Measurements from ENCODE around the gene ADGRV1.

Gene ADGRV1

GRCh38 chr5:91125916-91126315, 567.3 kb downstream of the ADGRV1 start:
- no peak for DNase-seq

- no peak for DNase-seq
These were observed 567.9 kb downstream of the ADGRV1 start for GRCh38 chr5:91126448-91126847.

GRCh38 chr5:91126888-91127287, 568.3 kb downstream of the ADGRV1 start:
- no peak for DNase-seq

- no peak for DNase-seq
These were observed 569.0 kb downstream of the ADGRV1 start for GRCh38 chr5:91127456-91128081.

GRCh38 chr5:91128604-91129003, 570.0 kb downstream of the ADGRV1 start:
- no peak for DNase-seq

DNA sequence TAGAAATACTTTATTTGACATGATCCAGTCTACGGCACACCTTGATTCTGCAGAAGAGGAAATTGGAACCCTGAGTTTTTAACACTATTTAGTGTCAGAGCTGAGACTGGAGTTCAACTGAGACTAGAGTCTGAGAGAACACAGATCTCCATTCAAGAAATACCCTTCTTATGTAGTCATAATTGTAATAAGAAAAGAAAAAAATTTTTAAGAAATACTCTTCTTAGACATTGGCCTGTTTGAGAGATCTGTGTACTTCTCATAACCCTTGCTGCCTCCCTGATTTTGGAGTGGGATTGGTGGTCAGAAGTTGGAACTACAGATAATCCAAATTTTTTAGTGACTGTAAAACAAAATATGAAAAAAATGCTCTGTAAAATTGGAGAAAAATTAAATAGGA, 571.2 kb downstream of the ADGRV1 start:
- no peak for DNase-seq

GRCh38 chr5:91130759-91131158, 572.2 kb downstream of the ADGRV1 start:
- no peak for DNase-seq

GRCh38 chr5:91132550-91132949, 574.0 kb downstream of the ADGRV1 start:
- DNase-seq, result no peak

DNA sequence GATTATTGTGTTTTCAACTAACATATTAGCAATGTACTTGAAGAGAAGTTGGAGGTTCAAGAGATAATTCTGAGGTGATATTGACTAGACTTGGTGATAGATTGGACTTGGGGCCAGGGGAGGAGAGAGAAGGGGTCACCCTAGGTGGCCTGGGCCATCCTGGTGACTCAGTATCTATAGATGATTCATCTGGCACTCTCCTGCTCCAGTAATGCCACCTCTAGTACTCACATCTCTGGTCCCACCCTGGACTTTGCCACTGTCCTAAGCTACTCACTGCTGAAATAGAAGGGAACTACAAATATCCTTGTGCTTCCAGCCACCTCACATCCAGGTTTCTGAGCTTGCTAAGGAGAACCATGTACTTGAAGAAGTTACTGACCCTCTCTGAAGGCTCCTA, 574.6 kb downstream of the ADGRV1 start:
- no peak for DNase-seq

DNA sequence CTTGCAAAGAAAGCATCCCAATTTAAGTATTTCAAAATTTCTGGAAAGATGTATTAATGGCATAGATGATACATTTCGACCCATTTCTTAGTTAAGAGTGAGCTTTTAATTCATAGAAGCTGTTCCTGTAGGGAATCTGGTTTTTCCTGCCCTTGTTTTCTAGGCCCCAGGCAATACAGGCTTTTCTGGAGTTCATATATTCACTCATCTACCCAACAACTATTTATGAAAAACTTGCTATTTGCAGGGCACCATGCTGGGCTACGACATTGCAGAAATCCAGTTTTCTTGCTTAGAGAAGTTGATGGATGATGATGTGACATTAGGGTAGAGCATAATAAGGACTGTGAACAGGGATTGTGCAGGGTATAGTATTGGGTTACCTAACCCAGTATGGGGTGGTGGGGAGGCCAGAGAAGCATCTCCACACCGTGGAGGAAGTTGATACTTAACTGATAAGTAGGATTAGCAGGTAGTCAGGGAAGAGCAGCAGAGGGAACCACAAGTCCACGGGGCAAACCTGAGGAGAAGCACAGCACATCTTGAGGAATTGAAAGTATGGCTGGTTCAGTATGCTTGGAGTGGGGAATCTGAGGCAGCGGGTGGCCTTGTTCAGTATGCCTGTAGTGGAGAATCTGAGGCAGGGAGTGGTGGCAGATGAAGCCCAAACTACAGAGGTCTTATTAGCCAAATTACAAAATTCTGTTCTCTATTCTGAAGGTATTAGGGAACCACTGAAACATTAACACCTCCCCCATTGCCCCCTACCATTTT, 577.1 kb downstream of the ADGRV1 start:
- DNase-seq, result no peak

DNA sequence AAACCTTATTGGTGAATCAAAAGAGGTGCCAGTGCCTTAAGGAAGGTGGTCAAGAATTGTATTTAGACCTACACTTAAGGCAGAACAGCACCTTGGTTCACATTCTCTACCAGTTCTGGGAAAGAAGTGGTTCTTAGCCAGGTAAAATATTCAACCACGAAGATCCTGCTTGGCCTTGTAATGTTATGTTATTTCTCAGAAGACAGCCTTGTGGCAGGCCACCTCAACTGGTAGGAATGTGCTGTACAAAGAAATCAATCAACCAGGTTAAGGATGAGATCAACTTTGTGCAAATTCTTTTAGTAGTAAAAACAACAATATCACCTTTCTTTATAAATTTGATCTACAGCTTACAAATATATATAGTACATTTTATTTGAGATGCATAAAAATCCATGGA, 577.7 kb downstream of the ADGRV1 start:
- DNase-seq, result no peak

GRCh38 chr5:91137647-91138046, 579.0 kb downstream of the ADGRV1 start:
- no peak for DNase-seq

- no peak for DNase-seq
These were observed 581.1 kb downstream of the ADGRV1 start for GRCh38 chr5:91139572-91140200.

GRCh38 chr5:91140657-91141056, 582.1 kb downstream of the ADGRV1 start:
- DNase-seq, result no peak

- DNase-seq, result no peak
These were observed 583.0 kb downstream of the ADGRV1 start for GRCh38 chr5:91141642-91142041.

DNA sequence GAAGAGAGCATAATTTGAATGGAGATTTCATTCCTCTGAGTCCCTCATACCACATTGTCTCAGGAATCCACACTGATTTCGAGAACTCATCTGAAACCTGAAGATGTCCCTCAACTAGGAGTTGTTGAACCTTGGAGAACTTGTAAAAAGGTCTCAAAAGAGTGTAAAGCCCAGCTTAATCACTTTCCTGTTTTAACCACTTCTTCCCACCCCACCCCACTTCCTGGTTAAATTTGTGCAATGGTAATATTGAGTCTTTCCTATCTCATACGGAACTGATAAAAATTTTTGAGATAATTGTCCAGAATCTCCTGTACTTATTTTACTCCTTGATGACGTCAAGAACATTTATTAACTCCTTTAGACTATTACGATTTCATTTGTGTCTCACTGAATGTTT, 583.8 kb downstream of the ADGRV1 start:
- DNase-seq, result no peak

DNA sequence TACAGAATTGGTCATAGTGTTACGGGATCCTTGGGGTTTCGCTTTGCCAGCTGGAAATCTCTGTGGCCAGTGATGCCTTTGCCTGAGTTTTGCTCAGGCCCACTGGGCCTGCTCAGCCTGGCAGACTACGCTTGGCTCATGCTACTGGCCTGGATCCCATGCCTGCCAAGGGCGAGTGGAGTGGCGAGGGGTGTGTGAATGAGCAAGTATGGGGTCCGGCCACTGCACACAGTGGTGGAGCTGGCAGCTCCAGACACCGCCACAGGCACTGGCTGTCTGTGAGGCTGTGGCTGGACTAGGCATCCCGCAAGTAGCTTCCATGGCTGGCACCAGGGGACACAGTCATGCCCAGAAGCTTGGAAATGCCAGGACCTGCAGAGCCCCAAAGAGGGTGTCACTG, 584.2 kb downstream of the ADGRV1 start:
- DNase-seq, result no peak

GRCh38 chr5:91143840-91144239, 585.2 kb downstream of the ADGRV1 start:
- no peak for DNase-seq

GRCh38 chr5:91144491-91145332, 586.1 kb downstream of the ADGRV1 start:
- no peak for DNase-seq

- DNase-seq, result no peak
These were observed 586.7 kb downstream of the ADGRV1 start for GRCh38 chr5:91145333-91145620.

DNA sequence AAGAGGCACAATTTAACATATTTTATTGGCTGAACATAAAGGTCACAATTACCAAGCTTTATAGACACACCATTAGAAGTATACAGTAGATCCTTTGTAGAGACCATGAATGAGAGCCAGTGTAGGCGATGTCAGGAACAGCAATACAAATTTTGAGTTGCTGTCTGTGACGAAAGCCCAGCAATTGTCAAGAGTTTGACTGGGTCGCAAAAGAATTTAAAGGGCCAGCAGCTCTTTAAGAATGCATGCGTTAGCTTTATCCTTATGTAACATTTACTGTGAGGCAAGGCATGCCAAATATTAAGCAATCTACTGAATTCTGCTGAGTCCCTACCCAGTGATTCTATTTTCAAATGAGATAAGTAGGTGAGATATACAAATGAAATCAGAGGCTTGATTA, 587.6 kb downstream of the ADGRV1 start:
- no peak for DNase-seq

DNA sequence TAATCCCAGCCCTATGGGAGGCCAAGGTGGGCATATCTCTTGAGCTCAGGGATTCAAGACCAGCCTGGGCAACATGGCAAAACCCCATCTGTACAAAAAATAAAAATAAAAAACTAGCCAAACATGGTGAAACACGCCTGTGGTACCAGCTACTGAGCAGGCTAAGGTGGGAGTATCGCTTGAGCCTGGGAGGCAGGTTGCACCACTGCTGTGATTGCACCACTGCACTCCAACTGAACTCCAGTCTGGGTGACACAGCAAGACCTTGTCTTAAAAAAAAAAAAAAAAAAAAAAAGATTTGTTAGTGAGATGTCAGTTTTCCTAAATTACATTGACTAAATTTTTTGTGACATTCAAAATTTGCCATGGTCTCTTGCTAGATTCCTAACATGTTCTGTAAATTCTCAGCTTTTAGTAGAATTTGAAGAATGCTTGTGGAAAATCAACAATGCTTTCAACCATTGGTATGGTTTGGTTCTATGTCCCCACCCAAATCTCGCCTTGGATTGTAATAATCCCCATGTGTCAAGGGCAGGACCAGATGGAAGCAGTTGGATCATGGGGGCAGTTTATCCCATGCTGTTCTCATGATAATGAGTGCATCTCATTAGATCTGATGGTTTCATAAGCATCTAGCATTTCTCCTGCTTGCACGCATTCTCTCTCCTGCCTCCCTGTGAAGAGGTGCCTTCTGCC, 588.5 kb downstream of the ADGRV1 start:
- DNase-seq, result no peak

GRCh38 chr5:91150234-91150633, 591.6 kb downstream of the ADGRV1 start:
- DNase-seq, result no peak

Data from right forelimb (tissue), 1 donor.